H4 (cell line): Measurements from ENCODE around the gene XYLB. TPM values are rescaled to one million over a fixed set of nuclear protein-coding genes. Genes with fewer than 3 reads are reported as not detected.

Experiments
- DNase-seq: peaks from one replicate; pipeline ENCODE4 v3.0.0-alpha.2; 2015; ENCODE audit warnings: low spot score
- total RNA-seq: library from RNA; depleted of rRNA; stranded (reverse); fragments of >200 nt; shearing (Covaris generic); gene quantifications from 2 replicates; pipeline ENCODE4 v1.2.3, GENCODE V29; 2014

Gene XYLB
- total RNA-seq, 1 experiment from 2014 or later, result 1.3 TPM

DNA sequence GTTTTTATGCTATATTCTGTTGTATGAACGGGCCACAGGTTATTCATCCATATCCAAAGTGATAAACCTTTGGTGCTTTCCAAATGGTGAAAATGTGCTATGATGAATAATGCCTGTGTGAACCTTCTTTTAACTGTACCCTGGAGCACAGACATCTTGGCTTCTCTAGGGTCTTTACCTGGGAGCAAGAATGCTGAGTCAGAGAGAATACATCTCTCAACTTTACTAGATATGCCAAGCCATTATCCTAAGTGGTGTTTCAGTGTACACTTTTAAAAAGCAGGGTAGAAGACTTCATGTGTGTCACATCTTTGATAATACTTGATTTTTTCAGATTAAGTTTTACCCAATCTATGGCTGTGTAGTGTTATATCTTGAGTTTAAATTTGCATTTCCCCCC, 23.5 kb upstream of the XYLB start:
- no peak for DNase-seq

DNA sequence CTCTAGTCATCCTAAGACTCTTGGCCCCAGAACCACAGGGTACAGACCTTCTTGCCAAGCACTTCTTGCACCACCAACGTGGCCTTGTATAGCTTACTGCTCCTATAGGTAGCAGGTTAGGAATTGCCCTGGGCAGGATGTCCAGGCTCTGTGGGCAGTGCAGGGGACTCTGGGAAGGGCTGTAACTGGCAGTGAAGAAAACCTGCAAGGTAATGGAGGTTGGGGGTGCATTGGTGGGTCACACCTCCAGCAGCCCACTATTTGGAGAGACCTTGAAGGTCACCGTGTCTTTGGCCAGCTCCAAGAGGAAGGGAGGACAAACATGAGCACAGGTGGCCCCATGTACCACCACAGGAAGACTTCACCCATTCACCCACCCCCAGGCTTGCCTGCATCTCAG, 21.3 kb upstream of the XYLB start:
- no peak for DNase-seq

DNA sequence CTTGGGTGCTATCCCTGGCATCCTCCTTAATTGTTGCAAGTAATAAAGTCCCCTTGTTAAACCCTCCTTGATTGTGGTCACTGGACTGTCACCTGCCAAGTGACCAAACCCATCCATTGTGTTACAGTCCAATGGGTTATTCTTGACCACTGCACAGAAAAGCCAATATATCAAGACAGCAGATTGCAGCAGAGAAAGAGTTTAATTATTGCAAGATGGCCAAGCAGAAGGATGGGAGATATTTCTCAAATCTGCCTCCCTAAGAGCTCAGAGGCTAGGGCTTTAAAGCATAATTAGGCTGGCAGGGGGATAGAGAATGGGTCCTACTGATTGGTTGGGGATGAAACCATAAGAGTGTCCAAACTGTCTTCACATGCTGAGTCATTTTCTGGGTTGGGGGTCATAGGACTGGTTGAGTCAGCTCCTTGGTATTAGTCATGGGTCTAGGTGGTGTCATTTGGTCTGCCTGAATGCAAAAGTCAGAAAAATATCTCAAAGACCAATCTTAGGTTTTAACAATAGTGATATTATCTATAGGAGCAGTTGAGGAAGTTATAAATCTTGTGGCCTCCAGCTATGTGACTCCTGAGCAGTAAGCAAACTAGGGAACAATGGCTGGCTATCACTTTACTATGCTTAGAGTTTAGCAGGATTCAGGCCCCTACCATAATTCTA, 19.1 kb upstream of the XYLB start:
- no peak for DNase-seq

DNA sequence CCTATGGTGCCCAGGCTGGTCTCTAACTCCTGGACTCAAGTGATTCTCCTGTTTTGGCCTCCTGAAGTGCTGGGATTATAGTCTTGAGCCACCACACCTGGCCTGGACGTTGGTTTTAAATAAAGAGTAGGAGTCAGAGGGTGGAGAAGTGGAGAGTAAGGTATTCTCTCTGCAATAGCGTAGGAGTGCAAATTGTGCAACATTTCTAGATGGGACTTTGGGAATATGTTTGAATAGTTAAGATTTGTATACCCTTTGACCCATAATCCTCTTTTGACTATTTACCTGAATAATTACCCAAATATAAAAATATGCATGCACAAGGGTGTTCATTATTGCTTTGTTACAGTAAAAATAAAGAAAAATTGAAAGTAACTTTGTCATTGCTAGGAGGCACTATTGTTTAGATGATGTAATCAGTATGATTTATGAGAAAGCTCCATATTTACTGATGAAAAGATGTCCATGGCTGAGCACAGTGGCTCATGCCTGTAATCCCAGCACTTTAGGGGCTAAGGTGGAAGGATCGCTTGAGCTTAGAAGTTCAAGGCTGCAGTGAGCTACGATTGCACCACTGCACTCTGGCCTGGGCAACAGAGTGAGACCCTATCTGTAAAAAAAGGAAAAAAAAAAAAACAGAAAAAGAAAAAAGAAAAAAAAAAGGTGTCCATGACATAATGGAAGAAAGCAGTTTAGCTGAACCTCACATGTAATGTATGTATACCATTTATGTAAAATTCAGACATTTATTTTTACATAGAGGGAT, 15.1 kb upstream of the XYLB start:
- no peak for DNase-seq

DNA sequence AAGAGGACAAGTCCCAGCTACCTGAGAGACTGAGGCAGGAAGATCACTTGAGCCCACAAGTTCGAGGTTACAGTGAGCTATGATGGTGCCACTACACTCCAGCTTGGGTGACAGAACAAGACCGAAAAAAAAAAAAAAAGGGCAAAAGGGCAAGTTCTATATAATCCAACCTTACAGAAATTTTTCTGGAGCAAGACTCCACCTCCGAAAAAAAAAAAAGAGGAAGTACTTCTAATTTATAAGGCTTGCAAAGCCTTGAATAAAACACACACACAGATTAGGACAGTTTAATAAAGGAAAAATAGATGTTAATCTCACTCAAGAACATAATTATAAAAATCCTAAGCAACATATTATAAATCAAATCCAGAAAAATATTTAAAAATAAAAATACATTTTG, 14.4 kb upstream of the XYLB start:
- no peak for DNase-seq

DNA sequence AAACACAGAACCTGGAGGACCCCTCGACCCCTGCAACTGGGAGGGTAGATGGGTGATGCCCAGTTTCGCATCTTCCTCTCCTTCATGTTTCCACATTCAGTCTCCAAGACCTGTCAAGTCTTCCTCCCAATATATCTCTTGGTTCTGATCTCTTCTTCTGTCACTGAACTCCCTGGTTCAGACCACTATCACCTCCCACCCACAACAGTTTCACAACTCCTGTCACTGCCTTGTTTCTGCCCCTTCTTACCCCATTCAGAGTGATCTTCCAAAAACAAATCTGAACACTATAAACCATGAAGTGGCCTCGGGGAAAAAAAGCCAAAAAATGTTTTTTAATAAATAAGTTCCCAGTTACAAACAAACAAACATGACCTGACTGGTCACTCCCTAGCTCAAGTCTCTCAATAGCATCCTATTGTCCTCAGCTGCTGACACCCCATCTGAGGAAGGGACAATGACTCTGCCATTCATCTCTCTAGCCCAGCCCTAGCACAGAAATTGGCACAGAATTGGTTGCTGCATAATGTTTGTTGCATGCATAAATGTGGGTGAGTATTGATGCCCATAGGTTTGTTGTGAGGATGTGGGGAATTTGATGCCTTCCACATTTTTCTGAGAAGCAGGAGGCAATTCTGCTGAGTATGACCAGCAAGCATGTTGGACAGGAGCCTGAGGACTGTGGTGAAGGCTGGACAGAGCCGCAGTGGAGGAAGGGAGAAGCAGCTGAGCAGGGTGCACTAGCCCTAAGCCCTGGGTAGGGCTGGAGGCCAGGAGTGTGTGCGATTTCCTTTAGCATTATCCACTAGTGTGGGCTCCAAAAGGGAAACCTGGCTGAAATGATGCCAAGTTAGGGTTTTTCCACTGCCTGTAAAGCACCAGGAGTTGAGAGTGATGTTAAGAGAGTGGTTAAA, 12.2 kb upstream of the XYLB start:
- peak; percentile 40 for DNase-seq

DNA sequence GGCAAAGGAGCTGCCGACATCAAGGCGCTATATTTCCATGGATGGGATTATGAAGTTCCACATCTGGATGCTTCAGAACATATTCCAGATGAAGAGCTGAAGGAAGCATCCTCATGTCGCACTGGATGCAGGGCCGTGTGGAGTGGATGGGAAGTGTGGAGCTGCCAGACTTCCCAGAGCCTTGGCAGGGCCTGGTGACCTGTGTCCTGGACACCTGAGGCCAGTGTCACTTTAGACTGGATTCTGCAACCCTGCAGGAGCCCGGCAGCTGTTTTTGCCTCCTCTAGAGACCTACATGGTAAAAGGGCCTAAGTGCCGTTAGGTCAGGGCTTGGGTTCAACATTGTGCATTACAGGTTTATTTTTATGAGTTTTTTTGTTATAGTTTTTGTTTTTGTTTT, 11.3 kb upstream of the XYLB start:
- DNase-seq, result no peak

DNA sequence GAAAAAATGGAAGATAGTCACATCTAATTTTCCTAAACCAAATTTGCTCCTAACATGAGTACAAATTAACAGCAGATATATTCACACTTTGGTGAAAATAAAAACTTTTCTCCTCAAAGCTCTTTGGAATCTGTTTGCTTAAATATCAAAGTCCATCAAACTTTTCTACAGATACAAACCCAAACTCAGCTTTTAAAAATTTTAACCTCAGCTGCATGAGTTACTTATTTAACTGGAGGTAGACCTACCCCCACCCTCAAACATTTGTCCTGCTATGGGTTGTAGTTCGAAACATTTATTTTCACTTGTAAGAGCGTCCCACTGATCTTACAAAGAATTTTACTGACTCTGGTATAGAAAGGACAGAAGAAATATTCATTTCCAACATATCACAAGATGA, 8.9 kb upstream of the XYLB start:
- DNase-seq, result no peak

DNA sequence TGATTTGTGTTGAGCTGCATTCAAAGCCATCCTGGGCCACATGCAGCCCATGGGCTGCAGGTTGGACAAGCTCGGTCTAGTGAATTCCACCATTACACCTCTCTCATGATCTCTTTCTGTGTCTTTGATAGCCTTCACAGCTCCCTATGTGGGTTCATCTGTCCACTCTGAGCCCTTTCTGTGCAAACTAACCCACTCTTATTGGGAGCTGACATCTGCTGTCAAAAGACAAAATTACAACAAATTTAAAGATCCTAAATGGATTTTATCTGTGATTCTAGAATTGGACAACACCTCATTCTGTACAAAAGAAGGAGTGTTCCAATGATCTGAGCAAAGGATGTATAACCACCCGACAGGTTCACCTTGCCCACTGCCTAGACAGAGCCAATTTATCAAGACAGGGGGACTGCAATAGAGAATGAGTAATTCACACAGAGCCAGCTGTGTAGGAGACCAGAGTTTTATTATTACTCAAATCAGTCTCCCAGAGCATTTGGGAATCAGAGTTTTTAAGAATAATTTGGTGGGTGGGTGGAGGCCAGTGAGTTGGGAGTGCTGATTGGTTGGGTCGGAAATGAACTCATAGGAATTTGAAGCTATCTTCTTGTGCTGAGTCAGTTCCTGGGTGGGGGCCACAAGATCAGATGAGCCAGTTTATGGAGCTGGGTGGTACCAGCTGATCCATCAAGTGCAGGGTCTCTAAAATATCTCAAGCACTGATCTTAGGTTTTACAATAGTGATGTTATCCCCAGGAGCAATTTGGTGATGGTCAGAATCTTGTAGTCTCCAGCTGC, 2.6 kb upstream of the XYLB start:
- no peak for DNase-seq

DNA sequence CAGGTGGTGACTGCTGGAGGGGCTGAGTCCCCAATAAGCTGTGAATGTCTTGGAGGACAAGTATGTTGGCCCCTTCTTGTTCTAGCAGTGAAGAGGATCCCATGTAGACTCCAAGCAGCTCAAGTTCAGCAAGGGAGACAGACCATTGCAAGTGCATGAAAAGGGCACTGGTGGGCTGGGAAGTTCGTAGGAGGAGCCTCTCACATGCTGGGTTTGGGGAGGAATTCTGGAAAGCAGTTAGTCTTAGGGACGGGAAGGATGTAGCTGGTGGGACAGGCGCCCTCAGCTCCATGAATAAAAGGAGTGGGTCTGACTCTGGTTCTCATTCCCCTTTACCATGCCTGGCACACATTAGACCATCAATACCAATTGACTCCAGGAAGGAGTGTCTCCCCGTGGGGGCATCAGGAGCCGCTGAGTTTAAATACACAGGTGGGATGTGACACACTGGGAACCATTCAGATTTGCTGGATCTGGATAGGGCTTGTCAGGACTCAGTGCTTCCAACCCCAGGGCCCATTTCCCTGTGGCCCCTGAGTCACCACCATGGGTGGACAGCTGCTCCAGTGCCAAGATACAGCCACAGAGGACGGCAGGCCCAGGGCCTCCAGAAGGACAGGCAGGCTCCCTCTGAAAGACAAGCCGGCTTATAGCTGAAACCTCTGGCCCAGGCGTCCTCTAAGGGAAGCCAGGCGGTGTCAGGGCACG, 552 bp upstream of the XYLB start:
- no peak for DNase-seq

DNA sequence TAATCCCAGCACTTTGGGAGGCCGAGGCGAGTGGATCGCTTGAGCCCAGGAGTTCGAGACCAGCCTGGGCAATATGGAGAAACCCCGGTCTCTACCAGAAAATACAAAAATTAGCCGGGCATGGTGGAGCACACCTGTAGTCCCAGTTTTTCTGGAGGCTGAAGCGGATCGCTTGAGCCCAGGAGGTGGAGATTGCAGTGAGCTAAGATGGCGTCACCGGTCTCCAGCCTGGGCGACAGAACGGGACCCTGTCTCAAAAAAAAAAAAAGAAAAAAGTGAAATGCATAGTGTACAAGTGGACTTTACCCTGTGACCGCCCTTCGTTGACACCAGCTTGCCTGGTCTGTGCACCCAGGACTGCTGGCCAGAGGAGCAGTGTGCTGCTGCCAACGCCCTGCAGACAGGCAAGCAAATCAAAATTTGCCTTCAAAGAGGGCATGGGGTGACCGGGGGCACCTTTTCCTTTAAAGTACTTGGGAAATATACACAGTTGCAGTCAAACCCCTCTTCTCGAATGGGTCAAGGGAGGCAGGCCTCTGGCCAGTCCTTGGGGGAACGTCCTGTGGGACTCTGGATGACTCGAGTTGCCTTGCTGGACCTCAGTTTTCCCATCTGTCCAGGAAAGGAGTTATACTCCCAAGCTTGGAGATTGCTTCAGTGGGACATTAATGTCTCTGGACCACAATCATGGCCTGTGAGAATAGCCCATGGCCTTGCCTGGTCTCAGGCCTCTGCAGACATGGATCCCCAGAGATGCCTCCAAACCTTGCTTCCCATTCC, 1.0 kb downstream of the XYLB start:
- no peak for DNase-seq

DNA sequence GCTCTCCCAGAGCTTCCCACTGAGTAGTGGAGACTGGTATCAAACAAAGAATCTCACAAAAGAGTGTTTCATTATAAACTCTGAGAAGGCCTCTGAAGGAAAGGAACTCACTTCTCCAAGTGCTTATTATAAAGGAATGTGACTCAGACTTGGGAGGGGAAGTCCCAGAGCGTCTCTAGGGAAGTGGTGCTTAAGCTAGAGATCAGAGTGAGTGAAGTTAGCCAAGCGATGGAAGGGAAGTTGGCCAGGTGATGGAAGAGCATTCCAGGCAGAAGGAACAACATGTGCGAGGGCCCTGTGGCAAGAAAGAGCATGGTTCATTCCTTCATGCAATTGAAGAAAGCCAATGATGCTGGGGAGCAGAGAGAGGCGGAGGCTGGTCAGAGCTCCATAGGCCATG, 2.3 kb downstream of the XYLB start:
- no peak for DNase-seq

DNA sequence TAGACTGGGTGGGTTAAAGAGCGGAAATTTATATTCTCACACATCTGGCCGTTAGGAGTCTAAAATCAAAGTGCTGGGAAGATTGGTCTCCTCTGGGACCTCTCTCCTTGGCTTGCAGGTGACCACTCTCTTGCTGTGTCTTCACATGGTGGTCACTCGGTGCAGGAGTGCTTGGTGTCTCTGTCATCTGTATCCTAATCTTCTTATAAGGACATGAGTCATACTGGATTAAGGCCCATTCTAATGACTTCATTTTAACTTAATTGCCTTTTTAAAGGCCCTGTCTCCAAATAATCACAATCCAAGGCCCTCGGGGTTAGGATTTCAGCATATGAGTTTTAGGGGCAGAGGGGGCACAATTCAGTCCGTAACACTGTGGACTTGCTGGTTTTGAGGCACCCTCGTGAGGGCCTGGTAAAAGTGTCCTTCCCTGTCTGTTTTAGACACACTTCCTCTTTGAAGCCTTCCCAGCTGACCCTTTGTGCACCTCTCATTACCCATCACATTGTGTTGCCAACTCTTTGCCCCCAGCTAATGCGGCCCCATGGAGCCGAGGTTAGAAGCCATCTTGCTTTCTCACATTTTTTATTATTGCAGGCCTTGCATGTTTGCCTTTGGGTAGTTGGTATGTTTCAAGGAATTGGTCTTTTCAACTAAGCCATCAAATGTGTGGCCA, 3.2 kb downstream of the XYLB start:
- DNase-seq, result no peak

DNA sequence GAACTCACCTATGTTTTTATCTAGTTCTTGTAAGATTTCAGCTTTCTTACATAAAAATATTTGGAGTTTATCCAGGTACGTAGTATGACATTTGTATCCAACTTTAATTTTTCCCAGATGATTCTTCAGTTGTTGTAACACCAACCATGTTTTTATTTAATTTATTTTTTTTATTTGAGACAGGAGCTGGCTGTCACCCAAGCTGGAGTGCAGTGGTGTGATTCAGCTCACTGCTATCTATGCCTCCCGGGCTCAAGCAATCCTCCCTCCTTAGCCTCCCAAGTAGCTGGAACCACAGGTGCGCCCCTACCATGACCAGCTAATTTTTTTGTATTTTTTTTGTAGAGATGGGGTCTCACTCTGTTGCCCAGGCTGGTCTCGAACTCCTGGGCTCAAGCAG, 6.6 kb downstream of the XYLB start:
- no peak for DNase-seq

DNA sequence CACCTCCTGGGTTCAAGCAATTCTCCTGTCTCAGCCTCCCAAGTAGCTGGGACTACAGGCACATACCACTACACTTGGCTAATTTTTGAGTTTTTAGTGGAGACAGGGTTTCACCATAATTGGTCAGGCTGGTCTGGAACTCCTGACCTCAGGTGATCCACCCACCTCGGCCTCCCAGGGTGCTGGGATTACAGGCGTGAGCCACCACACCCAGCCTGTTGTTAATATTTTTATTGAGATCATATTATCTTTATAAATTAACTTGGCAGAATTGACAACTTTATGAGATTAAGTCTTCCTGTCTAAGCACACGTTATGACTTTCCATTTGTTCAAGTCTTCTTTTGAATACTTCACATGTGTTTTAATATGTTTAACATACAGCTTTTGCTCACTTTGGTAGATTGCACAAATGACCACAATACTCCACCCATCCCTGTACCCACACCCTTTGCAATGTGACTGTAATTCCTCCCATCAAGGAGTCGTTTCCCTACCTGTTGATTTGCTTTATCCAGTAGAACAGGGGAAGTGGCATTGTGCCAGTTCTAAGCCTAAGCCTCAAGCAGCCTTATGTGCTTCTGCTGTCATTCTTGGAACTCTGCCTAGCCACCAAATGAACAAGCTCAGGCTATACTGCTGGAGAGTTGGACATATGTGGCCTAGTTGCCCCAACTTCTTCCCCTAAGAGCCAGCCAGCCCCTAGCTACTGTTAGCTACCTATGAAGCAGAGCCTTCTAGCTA, 8.2 kb downstream of the XYLB start:
- DNase-seq, result peak; percentile 53

DNA sequence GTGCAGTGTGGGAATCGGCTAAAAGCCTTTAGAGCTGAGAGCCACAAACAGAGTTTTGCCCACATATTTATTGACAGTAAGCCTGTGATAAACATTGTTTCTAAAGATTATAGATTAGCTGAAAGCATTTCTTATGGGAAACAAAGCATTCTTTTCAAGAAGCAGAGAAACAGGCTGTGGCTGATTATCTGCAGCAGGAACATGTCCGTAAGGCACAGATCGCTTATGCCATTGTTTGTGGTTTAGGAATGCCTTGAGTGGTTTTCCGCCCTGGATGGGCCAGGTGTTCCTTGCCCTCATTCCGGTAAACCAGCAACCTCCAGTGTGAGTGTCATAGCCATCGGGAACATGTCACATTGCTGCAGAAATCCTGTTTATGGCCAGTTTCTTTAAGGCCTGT, 12.5 kb downstream of the XYLB start:
- no peak for DNase-seq

DNA sequence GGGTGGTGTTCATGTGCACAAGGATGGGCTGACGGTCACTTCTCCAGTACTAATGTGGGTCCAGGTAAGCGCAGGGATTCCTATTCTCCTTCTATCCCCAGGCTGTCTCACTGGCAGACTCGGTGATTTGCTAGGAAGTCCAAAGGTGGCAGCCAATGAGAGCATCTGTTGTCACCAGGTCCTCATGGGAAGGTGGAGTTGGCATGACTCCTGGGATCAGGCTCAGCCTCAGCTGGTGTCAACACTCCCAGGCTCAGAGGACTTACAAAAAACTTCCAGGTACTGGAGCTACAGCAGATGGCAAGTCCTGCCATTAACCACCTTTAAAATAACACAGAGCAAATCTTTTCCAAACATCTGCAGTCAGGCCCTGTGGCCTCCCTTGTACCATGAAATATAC, 13.8 kb downstream of the XYLB start:
- DNase-seq, result no peak

DNA sequence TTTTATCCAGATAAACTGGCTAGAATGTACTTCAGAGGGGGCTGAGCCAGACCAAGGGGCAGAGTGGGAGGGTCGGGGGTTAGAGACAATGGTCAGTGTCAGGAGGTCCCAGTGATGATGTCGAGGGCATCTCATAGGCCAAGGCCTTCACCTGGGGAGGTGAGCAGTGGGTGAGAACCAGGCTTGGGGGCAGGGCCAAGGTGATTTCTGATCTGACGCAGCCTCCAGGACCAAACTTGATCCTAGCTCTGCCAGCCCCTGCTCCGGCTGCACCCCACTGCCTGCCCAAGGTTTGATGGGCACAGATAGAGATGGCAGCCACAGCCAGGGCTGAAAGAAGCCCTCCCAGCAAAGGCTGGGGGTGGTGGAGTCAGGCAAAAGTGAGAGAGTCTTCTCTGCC, 14.9 kb downstream of the XYLB start:
- DNase-seq, result no peak

DNA sequence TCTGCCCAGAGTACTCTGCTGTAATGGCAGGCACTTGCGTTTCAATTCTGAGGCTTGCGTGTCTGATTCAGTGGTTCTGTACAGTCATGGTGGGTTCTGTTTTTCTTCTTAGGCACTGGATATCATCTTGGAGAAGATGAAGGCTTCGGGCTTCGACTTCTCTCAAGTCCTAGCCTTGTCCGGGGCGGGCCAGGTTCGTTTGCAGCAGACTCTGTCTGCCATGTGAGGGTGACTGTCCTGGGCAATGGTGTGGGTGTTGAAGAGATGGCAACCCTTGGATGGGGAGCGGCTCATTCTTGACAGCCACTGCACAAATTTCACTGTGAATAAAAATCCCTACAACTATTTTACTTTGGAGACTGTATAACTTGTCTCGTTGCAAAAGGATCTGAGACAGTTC, 16.2 kb downstream of the XYLB start:
- no peak for DNase-seq
